GM19025 (cell line): Measurements from ENCODE around the gene RPL3.

ENCODE experiments used
- ATAC-seq: cut with Tn5 transposase; IDR thresholded peaks from one replicate; pipeline ENCODE4 v1.9.1; 2021; ENCODE audit warnings: mild to moderate bottlenecking, low read depth, moderate library complexity; ENCODE audit not compliant: unreplicated experiment

RPL3 gene

DNA sequence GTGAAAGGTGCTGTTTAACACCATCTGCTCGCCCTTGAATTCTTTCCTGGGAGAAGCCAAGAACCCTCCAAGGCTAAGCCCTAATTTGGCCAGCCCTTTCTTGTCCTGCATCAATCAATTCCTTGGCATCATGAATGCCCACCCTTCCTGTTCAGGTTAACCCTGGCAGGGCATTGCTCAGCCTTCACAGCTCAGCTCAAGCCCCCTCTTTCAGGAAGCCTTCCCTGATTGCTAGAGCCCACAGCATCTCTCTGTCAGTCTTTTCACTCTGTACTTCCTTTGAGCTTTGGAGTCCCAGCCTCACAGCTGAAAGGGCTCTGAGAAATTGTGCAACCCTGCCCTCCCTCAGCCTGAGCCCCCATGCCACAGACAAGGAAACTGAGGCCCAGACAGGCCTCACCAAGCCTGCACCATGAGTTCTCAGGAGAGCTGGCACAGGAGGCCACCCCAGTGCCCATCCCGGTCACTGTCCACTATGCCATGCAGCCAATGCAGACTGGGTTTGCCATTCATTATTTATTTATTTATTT is 16.9 kb downstream of the RPL3 start:
- no peak for ATAC-seq

DNA sequence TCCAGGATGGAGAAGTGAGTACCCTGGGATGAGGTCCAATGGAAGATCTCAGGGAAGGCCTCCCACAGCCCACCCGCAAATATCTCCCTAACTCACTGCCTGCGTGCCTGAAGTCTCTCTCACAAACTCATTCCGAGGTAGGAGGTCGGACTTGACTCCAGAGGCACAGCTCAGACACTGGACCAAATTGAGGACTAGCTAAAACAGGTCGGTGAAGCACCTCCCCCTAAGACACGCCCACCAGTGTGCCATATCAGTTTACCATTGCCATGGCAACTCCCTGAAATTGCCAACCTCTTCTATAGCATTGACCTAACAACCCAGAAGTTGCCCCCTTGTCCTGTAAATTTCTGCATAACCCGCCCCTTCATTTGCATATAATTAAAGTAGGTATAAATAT is 17.5 kb downstream of the RPL3 start:
- no peak for ATAC-seq

DNA sequence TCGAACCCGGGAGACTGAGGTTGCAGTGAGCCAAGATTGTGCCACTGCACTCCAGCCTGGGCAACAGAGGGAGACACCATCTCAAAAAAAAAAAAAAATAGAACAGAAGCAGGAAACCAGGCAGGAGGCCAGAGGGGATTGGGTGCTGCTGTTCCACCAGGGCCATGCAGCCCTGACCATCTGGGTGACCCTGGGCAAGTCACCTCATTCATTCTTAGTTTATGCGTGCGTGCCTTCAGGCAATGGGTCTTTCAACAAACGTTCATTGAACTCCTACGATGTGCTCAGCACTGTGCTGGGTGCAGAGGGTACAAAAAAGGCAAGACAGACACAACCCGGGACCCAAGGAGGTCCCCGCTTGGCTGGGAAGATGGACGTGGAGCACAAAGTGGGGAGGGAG is 18.3 kb downstream of the RPL3 start:
- no peak for ATAC-seq

DNA sequence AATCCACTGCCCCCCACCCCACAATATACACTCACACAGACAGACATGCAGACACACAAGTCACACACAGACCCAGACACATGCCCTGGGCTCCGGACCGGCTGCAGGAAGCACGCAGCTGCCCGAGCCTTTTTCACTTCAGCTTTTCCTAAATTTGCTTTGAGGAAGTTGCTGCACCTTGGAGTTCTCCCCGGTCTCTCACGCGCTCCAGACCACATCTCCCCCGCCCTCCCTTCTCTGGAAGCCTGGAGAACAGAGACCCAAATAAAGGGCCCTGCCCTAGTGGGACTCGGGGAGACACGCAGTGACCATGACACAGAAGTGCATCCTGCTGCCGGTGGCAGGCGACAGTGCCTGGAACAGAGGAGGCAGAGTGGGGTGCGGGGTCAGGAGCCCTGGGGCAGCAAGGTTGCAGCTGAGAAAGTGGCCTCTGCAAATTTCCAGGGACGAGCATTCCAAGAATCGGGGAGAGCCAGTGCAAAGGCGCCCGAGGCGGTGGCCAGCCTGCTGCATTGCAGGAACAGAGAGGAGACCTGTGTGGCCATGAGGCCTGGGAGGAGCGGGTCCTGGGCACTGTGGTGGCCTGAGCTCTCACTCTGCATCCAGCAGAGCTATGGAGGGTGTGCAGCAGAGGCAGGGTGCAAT is 19.1 kb downstream of the RPL3 start:
- ATAC-seq, result no peak

DNA sequence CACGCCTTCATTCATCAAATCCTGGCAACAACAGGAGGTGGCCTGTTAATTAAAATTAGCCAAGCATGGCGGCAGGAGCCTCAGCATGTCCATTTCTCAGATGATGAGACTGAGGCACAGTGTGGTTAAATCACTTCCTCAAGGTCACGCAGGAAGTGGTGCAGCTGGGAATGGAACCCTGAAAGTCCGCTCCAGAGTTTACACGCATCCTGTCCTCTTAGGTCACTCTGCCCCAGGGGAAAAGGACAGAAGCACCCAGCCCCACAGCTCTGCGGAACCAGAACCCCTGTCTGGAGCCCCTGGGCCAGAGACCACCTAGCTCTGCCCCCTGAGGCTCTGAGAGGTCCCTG is 19.6 kb downstream of the RPL3 start:
- ATAC-seq, result no peak

DNA sequence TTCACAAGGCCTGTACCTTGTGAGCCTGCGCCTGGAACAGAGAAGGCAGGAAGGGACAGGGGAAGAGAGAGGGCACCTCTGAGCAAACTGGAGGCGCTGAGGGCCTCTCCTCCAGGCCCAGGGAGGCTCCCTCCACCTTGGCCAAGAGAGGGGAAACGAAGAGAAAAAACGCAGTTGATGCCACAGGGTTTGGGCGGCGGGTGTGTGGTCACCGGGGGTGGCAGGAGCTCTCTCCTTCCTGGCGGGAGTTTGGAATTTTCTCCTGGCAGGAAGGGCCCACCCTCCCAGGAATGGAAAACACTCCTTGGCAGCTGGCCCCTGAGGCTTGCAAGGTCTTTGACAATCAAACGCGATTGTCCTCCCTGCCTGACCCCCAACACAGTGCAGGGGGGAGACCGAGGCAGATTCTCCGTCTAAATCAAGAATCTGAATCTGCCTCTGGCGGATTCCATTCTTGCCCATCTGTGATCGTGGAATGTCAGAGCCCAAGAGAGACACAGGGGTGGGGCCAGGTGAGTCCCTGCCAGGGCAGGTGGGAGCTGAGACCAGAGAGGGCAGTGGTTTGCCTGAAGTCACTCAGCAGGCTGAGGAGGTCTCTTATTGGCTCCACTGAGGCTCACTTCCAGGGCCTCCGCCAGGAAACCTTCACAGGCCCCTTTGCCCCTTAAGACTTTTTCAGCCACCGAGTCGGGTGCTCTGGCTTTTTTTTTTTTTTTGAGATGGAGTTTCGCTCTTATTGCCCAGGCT is 21.0 kb downstream of the RPL3 start:
- ATAC-seq, result no peak

DNA sequence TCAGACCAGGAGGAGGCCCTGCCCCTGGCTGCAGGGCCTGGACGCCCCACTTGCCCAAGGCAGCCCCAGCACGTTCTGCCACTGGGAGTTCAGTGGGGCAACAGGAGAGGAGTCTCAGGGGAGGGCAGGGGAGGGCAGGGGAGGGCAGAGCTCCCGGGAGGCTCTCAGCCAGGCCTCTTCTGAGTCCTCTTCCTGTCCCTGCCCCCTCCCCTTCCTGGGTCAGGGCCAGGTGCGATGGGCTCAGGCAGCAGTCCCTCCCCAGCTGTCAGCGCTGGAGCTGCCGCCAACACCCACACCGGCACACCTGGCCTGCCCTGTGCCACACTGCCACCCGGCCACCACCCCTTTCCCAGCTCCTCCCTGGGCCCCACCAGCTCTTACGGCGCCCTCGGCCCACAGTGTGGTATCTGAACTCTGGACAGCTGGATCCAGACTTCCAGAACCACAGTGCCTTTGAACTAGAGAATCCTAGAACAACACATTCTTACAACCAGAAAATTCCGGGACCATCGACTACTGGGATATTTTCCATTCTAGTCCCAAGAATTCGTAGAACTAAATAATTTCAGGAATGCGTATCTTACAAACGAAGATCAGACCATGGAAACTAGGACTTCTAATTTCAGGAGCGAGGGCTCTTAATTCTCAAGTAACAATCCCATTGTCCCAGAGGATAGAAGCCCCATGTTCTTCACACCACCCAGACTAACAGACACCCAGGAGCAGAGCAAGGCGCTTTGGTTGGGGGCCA is 21.8 kb downstream of the RPL3 start:
- ATAC-seq, result no peak

DNA sequence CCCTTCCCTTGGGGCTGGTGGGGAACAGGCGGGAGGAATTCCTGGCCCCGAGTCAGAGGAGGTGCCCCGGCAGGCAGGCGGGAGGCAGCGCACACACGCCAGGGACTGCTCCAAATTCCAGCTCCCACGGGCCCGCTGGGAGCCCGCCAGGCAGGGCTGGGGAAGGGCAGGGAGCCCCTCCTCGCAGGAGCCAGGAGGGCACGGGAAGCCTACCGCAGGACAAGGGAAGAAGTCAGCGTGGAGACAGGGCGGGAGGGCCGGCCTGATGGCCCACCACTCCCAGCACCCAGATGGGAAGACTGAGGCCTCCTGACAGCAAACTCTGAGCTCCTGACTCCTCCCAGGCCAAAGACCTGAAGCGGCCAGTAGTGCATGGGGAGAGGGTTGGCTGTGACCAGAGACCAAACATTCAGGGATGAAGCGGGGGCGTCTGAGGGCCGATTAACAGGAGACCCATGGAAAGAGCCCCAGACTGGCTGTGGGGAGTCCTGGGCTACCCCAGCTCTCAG is 22.4 kb downstream of the RPL3 start:
- ATAC-seq, result no peak

DNA sequence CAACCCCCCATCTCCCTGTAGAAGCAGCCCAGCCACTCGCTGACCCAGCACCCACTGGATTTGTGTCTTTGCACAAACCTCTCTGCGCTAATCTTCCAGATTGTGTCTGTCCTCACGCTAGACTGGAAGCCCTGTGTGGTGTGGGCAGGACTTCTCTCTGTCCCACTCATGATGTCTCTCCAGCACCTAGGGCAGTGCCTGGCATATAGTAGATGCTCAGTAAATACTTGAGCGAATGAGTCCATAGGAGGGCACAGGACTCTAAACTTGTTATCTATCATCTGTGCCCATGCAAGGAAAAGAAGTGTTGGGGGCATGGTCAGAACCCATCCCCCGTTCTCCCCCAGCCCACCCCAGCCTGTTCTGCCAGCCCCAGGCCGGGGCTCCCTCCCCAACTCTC is 22.9 kb downstream of the RPL3 start:
- ATAC-seq, result no peak

DNA sequence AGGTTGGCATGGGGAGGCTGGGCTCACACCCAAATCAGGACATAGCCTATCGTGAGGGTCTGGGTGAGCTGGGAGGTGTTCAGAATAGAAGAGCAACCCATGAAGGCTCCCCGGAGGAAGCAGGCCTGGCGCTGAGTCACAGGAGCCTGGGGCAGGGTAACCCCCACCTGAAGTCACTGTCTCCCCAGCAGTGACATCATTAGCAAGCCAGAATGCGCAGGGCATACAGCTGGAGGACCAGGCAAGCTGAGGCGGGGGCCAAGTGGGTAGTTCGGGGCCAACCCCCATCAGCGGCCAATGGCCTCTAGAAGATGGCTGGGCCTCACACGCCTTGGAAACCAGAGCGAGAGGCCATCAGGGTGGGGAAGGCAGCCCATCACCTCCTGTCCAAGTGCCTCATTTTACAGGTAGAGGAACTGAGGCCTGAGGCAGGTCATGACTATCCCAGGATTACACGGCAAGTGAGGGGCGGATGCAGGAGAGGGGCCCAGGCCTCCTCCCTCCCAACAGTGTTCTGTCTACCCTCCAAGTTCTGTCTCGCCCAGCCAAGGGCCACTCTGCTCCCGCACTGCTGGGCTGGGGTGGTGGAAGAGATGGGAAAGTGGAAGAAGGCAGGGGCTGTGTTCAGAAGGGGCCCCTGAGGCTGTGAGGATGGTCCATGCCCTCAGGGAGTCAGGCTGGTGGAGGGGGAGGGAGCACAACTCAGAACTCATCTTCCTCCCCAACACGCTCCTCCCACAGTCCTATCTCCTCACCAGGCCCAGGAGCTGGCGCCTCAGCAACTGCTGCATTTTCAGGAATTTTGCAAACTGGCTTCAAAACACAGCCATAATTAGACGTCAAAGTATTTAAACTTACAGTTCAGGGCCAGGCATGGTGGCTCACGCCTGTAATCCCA is 24.6 kb downstream of the RPL3 start:
- ATAC-seq, result no peak

DNA sequence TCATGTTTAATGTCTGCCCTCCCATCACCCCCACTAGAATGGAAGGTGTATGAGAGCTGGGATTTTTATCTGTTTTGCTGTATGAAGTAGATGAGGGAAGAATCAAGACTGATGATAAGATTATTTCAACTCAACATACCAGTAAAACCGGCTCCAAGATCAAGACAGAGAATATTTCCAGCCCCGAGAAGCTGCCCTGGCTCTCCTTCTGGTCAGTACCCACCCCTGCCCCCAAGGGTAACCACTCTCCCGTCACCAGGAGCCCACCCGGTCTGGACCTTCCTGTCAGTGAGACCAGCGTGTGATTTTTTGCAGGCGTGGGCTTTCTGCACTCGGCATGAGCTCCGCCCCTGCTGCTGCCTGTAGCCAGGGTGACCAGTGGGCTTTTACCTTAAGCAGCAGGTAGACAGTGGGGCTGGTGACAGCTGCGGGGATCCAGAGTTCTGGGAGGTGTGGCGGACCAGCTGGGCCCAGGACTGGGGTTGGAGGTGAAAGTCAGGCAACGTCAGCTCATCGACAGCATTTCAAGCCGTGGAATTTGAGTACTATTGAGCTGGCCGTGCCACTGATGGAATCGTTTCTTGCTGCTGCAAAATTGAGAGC is 25.6 kb downstream of the RPL3 start:
- no peak for ATAC-seq

DNA sequence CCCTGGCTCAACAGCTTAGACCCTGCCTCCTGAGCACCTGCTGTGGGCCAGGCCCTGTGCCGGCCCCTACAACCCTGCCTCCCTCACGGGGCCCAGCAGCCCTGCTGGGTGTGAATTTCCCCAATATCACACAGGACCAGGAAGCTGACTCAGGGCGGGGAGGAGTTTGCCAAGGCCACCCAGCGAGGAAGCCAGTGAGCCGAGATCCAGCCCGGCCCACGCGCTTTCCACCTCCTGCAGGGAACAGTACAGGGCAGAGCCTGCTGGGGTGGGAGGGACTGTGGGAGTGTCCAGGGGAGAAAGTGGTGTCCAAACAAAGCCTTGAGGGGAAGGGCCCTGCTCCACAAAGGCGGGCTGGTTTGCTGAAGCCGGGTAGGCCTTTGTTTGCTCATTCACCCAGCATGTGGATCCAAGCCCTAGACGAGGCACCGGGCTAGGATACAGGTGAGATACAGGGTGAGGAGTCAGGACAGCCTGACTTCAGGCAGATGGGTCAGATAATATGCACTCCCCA is 26.8 kb downstream of the RPL3 start:
- ATAC-seq, result no peak

DNA sequence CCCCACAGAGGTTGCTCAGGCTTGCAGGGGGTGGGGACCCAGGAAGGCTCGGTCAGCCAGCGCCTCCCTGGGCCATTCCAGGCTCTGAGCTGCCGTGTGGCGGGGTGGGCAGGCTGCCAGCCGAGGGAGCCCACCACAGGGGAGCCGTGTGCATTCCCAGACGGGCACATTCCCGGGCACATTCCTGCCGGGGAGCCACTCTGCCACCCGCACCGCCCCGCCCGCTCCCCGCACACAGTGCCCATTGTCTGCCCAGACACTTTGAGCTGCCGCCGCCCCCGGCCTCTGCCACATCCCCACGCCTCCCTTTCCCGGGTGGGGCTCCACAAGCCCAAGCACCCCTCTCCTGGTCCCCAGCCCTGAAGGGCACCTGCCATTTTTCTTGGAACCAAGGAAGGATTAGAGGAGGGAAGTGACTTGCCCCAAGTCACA is 27.4 kb downstream of the RPL3 start:
- no peak for ATAC-seq

DNA sequence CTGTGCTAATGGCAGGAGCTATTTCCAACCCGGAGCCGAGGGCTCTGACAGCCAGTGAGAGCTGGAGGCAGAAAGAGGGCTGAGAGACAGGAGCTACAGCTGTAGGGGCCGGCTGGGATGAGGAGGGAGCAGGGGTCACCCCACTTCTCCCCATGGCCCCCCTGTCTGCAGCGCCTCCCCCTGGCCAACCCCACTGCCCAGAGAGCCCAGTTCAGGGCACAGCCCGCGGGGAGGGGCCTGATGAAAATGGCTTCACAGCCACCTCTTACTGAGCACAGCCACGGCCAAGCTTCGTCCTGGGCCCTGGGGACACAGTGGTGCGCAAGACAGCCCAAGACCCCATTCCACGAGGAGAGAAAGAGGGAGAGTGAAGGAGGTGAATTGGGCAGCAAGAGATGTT is 27.9 kb downstream of the RPL3 start:
- no peak for ATAC-seq

DNA sequence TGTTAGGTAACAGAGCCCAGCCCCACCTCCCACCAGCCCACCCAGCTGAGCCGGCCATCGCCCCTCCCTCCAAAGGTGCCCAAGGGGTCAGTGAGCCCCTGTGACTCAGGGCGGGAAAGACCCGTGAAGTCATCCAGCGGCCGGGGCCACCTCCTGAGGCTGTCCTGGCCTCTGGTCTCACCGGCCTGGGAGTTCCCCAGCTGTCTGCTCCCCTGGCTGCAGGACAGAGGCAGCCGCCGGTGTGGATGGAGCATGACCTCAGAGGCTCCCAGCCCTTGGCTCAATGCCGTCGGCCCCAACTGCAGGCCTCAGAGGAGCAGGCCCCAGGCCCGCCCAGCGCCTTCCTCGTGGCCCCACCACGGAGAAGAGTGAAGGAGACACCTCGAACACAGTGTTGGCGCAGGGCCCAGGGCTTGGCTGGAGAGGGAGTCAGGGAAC is 28.7 kb downstream of the RPL3 start:
- no peak for ATAC-seq

DNA sequence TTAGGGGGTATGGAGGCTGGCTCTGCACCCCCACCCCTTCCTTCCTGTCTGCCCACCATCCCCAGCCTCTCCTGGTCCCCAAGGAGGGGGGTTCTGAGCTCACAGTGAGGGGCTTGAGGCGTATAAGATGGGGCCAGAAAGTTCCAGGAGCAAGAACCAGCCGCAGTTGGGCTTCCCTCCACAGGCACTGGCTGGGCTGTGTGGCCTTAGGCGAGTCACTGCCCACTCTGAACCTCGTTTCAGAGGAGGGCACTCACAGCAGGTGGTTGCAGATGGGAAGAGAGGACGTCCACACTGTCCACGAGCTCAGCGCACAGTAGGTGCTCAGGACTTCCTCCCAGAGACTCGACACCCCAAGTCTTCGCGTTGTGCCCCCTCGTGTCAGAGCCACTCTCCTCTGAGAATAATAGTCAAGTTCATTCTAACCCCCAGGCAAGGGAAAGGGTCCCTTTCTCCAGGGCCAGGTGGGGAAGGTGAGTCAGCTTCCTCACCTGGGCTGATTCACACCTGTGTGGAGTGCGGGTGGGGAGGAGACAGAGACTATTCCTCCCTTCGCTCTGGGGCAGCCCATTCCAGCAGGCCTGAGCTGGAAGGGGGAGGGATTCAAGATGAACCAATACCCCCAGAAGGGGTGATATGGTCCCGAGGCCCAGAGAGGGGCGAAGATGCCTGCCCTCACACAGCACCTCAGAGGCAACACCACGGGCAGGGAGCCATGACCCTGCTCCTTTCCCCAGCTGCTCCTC is 29.3 kb downstream of the RPL3 start:
- ATAC-seq, result no peak

DNA sequence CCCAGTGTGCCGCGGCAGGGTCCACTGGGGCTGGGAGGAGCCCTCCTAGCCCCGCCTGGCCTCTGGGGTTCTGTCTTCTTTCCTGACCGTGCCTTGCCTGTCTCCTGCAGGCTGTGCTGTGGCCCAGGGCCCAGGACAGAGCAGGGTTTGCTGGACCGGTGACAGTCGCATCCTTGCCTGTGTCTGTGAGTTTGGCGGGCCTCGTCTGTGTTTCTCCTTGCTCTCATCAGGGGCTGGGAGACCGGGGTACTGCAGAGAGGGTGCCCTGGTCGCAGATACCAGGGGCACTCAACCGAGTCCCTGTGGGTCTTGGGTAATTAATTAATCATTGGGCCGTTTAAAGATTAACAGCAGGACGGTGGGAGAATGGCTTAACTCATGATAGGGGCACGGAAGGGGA is 29.9 kb downstream of the RPL3 start:
- ATAC-seq, result no peak

DNA sequence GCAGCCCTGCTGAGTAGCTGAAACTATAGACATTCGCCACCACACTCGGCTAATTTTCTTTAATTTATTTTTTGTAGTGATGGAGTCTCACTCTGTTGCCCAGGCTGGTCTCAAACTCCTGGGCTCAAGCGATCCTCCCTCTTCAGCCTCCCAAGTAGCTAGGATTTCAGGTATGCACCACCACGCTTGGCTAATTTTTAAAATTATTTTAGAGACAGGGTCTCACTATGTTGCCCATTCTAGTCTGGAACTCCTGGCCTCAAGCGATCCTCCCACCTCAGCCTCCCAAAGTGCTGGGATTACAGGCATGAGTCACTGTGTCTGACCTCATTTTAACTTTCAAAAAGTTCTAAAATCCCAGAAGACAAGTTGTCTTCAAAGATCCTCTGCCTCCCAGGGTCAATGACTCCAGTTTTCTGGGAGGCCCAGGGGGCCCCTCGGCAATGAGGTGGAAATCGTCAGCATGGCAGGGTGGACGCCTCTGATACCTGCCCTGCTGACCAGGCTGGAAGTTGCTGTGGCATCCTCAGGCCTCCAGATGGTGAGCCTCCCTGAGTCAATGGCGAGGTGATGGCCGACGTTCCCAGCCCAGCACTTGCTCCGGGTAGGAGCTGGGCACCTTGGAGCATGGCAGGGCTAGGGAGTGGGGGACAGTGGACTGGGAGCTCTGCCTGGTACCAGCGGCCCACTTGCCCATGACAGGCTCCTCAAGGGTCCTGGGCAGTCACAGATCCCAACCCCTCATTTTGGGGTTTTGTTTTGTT is 31.1 kb downstream of the RPL3 start:
- no peak for ATAC-seq
